Activated T-helper 2 cell treated with anti-CD3 and anti-CD28 coated beads, Interferon-gamma antibody, Interleukin-2, Interleukin-4, amounts not matched to agents 10 μg/mL and 5 μg/mL and 100 μg/mL, durations not matched to agents 14 hours and 24 hours and 36 hours (primary cell): ENCODE results near the gene EVX2. TPM values are rescaled to one million over a fixed set of nuclear protein-coding genes. Genes with fewer than 3 reads are reported as not detected.
A peak's percentile ranks its signal among the peaks of the same experiment; 100 is the strongest.

Source experiments
- DNase-seq: peaks from one replicate; pipeline ENCODE4 v3.0.0; 2021; ENCODE audit warnings: low spot score
- H3K27ac Mint-ChIP-seq: one replicate; pipeline ENCODE4 v1.8.0; 2021; ENCODE audit warnings: mixed read lengths
- H3K27me3 Mint-ChIP-seq: one replicate; pipeline ENCODE4 v1.8.0; 2021; ENCODE audit warnings: low read depth, mixed read lengths
- H3K36me3 Mint-ChIP-seq: one replicate; pipeline ENCODE4 v1.8.0; 2021; ENCODE audit warnings: low read depth, mixed read lengths
- H3K4me1 Mint-ChIP-seq: one replicate; pipeline ENCODE4 v1.8.0; 2021; ENCODE audit warnings: low read depth, mixed read lengths
- H3K4me3 Mint-ChIP-seq: one replicate; pipeline ENCODE4 v1.8.0; 2021; ENCODE audit warnings: low read depth, mild to moderate bottlenecking, moderate library complexity, mixed read lengths
- H3K9me3 Mint-ChIP-seq: one replicate; pipeline ENCODE4 v1.8.0; 2021; ENCODE audit warnings: mixed read lengths
- intact Hi-C: fragments of 100-400 bp; cut with micrococcal nuclease; formaldehyde crosslinking; loops from one replicate; pipeline ENCODE4 v1.15.1; 2023
- total RNA-seq: library from RNA; stranded (reverse); gene quantifications from 2 replicates; pipeline ENCODE4 v1.2.3, GENCODE V29; 2022

Gene EVX2
- not detected in 2 replicates for total RNA-seq

- peak within 1 kb of the TSS; percentile 33 for H3K27ac Mint-ChIP-seq
- H3K4me1 Mint-ChIP-seq = peaks cover 8% of the 10 kb centered on the region
- H3K9me3 Mint-ChIP-seq = peaks cover 3% of the 10 kb centered on the region
- no peak within 1 kb of the TSS for H3K4me3 Mint-ChIP-seq
- H3K27me3 Mint-ChIP-seq = peaks cover 73% of the 10 kb centered on the region
- intact Hi-C loops = loop anchor here (2.0 kb wide), 1 partner anchor 13 kb away; no protein-coding TSS in a partner anchor
- peaks cover 4% of the 10 kb centered on the region for H3K36me3 Mint-ChIP-seq
- no peak for DNase-seq
Observed at GRCh38 chr2:176083796-176084261, at the start of gene EVX2. Gene EVX2, minus strand, starts transcription at chr2:176083962. Its CDS starts 186 bp downstream, at chr2:176083776.

GRCh38 chr2:176133389-176133788 lies 49.6 kb upstream of the EVX2 start:
- DNase-seq = no peak
- H3K4me3 Mint-ChIP-seq = no peak overlapping the region
- intact Hi-C loops = loop anchor here (5.0 kb wide), 1 partner anchor 36 kb away; the partner anchor contains the start of gene HOXD12
- no peaks in the 10 kb centered on the region for H3K9me3 Mint-ChIP-seq
- peaks cover 18% of the 10 kb centered on the region for H3K4me1 Mint-ChIP-seq
- no peaks in the 10 kb centered on the region for H3K36me3 Mint-ChIP-seq
- H3K27ac Mint-ChIP-seq = no peak overlapping the region
- H3K27me3 Mint-ChIP-seq = peaks cover 79% of the 10 kb centered on the region

GRCh38 chr2:176132205-176133171 lies 48.7 kb upstream of the EVX2 start:
- intact Hi-C loops = loop anchor here (5.0 kb wide), 1 partner anchor 35 kb away; the partner anchor contains the start of gene HOXD12

GRCh38 chr2:176131848-176132158 lies 48.0 kb upstream of the EVX2 start:
- Mint-ChIP-seq H3K4me1 (peaks cover 18% of the 10 kb centered on the region), H3K27ac (no peak overlapping the region), H3K9me3 (no peaks in the 10 kb centered on the region), H3K4me3 (no peak overlapping the region), H3K27me3 (peaks cover 78% of the 10 kb centered on the region), H3K36me3 (no peaks in the 10 kb centered on the region)
- intact Hi-C loops = loop anchor here (2.0 to 5.0 kb wide), 2 partner anchors 35 to 55 kb away; partner anchors contain the start of gene HOXD12
- no peak for DNase-seq

More at GRCh38 chr2:176132205-176133171, 48.7 kb upstream of the EVX2 start:
- H3K4me3 Mint-ChIP-seq = peak overlapping the region; percentile 56
- no peaks in the 10 kb centered on the region for H3K36me3 Mint-ChIP-seq
- no peak for DNase-seq
- peak overlapping the region; percentile 49 for H3K27ac Mint-ChIP-seq
- peaks cover 79% of the 10 kb centered on the region for H3K27me3 Mint-ChIP-seq
- peaks cover 18% of the 10 kb centered on the region for H3K4me1 Mint-ChIP-seq
- no peaks in the 10 kb centered on the region for H3K9me3 Mint-ChIP-seq

- peaks cover 81% of the 10 kb centered on the region for H3K27me3 Mint-ChIP-seq
- no peaks in the 10 kb centered on the region for H3K9me3 Mint-ChIP-seq
- peaks cover 18% of the 10 kb centered on the region for H3K4me1 Mint-ChIP-seq
- no peak for DNase-seq
- H3K27ac Mint-ChIP-seq = no peak overlapping the region
- no peaks in the 10 kb centered on the region for H3K36me3 Mint-ChIP-seq
- intact Hi-C loops = loop anchor here (1.0 to 5.0 kb wide), 3 partner anchors 8 to 54 kb away; partner anchors contain the start of gene HOXD12
- no peak overlapping the region for H3K4me3 Mint-ChIP-seq
Observed at GRCh38 chr2:176130957-176131847, 47.4 kb upstream of the EVX2 start.

- DNase-seq = no peak
- Mint-ChIP-seq H3K9me3 (no peaks in the 10 kb centered on the region), H3K36me3 (no peaks in the 10 kb centered on the region), H3K4me3 (no peak overlapping the region), H3K4me1 (peaks cover 12% of the 10 kb centered on the region), H3K27ac (no peak overlapping the region), H3K27me3 (peaks cover 81% of the 10 kb centered on the region)
- intact Hi-C loops = loop anchor here (1.0 to 5.0 kb wide), 3 partner anchors 9 to 54 kb away; partner anchors contain the start of gene HOXD12
Observed at GRCh38 chr2:176130147-176130956, 46.6 kb upstream of the EVX2 start.

GRCh38 chr2:176129813-176130146 lies 46.0 kb upstream of the EVX2 start:
- Mint-ChIP-seq H3K9me3 (no peaks in the 10 kb centered on the region), H3K27ac (no peak overlapping the region), H3K4me1 (peaks cover 12% of the 10 kb centered on the region), H3K36me3 (no peaks in the 10 kb centered on the region), H3K27me3 (peaks cover 79% of the 10 kb centered on the region), H3K4me3 (no peak overlapping the region)
- intact Hi-C loops = loop anchor here (1.0 to 10.0 kb wide), 7 partner anchors 10 to 1795 kb away; partner anchors contain the start of genes HOXD12 and SP9
- no peak for DNase-seq

GRCh38 chr2:176128982-176129796 lies 45.4 kb upstream of the EVX2 start, which contains the start of gene HOXD8:
Gene HOXD8, plus strand, starts transcription at chr2:176129705. Its CDS starts 662 bp downstream, at chr2:176130367.
- no peak within 1 kb of the TSS for H3K4me3 Mint-ChIP-seq
- intact Hi-C loops = loop anchor here (2.0 to 10.0 kb wide), 4 partner anchors 18 to 1794 kb away; partner anchors contain the start of gene SP9
- no peaks in the 10 kb centered on the region for H3K36me3 Mint-ChIP-seq
- peaks cover 12% of the 10 kb centered on the region for H3K4me1 Mint-ChIP-seq
- H3K9me3 Mint-ChIP-seq = no peaks in the 10 kb centered on the region
- H3K27ac Mint-ChIP-seq = peak within 1 kb of the TSS; percentile 63
- DNase-seq = no peak
- H3K27me3 Mint-ChIP-seq = peaks cover 79% of the 10 kb centered on the region

GRCh38 chr2:176128172-176128981 lies 44.6 kb upstream of the EVX2 start:
- intact Hi-C loops = loop anchor here (2.0 to 10.0 kb wide), 4 partner anchors 18 to 1794 kb away; partner anchors contain the start of gene SP9
- peaks cover 12% of the 10 kb centered on the region for H3K4me1 Mint-ChIP-seq

GRCh38 chr2:176127774-176128072 lies 44.0 kb upstream of the EVX2 start:
- H3K9me3 Mint-ChIP-seq = no peaks in the 10 kb centered on the region
- peaks cover 72% of the 10 kb centered on the region for H3K27me3 Mint-ChIP-seq
- intact Hi-C loops = loop anchor here (2.0 to 10.0 kb wide), 6 partner anchors 17 to 1793 kb away; partner anchors contain the start of gene SP9
- H3K4me3 Mint-ChIP-seq = no peak overlapping the region
- DNase-seq = no peak
- no peaks in the 10 kb centered on the region for H3K36me3 Mint-ChIP-seq
- H3K4me1 Mint-ChIP-seq = peaks cover 12% of the 10 kb centered on the region
- no peak overlapping the region for H3K27ac Mint-ChIP-seq

More at GRCh38 chr2:176128172-176128981, 44.6 kb upstream of the EVX2 start:
- Mint-ChIP-seq H3K27me3 (peaks cover 79% of the 10 kb centered on the region), H3K36me3 (no peaks in the 10 kb centered on the region), H3K9me3 (no peaks in the 10 kb centered on the region), H3K4me3 (no peak overlapping the region), H3K27ac (peak overlapping the region; percentile 63)
- no peak for DNase-seq
